ENCODE results near the gene RUNX2. TPM values are rescaled to one million over a fixed set of nuclear protein-coding genes. Genes with fewer than 3 reads are reported as not detected.
"Not testable (repeated sequence)": the region's sequence is repeated elsewhere in the genome, so short reads cannot be mapped to it uniquely, and the experiment has no call there.

The RUNX2 gene
- total and polyA plus RNA-seq, 3 donors from 2014 or later = 2.9 to 6.0 (median 4.3) TPM

DNA sequence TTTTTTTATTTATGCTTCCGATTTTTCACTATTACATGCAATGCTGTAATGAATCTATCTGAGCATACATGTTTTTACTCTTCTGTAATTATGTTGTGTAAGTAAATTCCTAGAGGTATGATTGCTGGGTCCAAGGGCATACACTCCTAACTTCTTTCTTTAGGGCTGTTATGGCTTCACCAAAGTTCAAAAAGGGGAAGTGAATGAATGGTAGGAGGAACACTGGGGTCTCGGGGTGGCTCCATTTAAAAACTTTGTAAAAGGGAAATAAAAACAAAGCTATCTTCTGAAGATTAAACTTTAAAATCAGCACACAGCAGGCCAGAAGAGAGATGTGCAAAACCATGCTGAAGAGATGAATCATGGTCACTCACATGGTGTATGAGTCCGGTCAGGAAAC lies 338.7 kb downstream of the RUNX2 start:
- intact Hi-C loops (cut with DNase I; ENCODE audit: low total_unique reads) = no loop called here
- no peaks in the 10 kb centered on the region for H3K36me3 ChIP-seq (ENCODE audit: low read depth, missing control alignments)
- H3K4me3 ChIP-seq = no peak overlapping the region
- 89 to 94% methylated on average over 3 of the region's 3 CpGs for WGBS, 2 donors
- DNase-seq = no peak
- no peak overlapping the region for H3K27ac ChIP-seq
- no peaks in the 10 kb centered on the region for H3K27me3 ChIP-seq
- no peaks in the 10 kb centered on the region for H3K4me1 ChIP-seq
- no peaks in the 10 kb centered on the region for H3K9me3 ChIP-seq
- TF ChIP-seq, protein P1, sequence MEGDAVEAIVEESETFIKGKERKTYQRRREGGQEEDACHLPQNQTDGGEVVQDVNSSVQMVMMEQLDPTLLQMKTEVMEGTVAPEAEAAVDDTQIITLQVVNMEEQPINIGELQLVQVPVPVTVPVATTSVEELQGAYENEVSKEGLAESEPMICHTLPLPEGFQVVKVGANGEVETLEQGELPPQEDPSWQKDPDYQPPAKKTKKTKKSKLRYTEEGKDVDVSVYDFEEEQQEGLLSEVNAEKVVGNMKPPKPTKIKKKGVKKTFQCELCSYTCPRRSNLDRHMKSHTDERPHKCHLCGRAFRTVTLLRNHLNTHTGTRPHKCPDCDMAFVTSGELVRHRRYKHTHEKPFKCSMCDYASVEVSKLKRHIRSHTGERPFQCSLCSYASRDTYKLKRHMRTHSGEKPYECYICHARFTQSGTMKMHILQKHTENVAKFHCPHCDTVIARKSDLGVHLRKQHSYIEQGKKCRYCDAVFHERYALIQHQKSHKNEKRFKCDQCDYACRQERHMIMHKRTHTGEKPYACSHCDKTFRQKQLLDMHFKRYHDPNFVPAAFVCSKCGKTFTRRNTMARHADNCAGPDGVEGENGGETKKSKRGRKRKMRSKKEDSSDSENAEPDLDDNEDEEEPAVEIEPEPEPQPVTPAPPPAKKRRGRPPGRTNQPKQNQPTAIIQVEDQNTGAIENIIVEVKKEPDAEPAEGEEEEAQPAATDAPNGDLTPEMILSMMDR (IDR thresholded peaks at IDR 0.05) = no peak
- no peak for TF ChIP-seq POLR2A (IDR thresholded peaks at IDR 0.05)

DNA sequence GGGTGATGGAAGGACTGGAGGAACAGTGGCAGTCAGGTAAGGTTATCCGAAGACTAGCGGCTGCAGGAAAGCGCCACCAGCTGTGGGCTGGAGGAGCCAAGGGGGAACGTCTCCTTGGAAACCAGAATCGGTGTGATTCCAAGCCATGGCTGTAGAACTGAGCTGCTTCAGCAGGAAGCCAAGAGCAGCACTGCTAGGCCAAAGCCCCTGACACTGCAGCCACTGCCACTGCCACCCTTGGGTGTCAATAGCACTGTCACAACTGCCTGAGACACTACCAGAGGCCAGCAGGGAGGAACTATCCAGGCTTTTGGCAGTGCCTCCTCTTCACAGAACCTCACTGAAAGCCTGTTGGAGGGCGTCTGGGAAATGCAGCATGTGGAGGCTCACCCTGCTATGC lies 339.2 kb downstream of the RUNX2 start:
- Histone ChIP-seq H3K27ac (no peak overlapping the region), H3K27me3 (no peaks in the 10 kb centered on the region), H3K9me3 (no peaks in the 10 kb centered on the region), H3K4me3 (no peak overlapping the region), H3K36me3 (ENCODE audit: low read depth, missing control alignments) (no peaks in the 10 kb centered on the region), H3K4me1 (no peaks in the 10 kb centered on the region)
- DNase-seq = no peak
- WGBS, 2 donors = 79% methylated on average over 5 to 6 of the region's 6 CpGs
- TF ChIP-seq, protein P1 (IDR thresholded peaks at IDR 0.05) = no peak
- intact Hi-C loops (cut with DNase I; ENCODE audit: low total_unique reads) = no loop called here

DNA sequence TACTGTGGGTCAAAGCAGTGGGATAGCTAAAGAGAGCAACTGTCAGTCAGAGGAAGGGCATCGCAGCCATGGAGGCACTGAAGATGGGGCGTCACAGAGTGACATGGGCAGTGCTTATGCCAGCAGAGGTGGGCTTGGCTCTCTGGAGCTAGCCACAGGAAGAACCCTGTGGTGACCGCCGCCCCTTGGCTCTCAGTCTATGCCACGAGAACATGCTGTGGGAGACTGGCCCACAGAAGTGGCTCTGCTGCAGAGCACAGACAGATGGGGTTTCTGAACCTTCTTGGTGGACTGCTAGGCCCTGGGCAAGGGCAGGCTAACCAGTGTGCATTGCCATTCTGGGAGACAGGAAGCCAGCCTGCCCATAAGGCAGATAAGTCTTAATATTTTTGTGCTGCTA lies 339.6 kb downstream of the RUNX2 start:
- 90 to 92% methylated on average over 5 of the region's 5 CpGs for WGBS, 2 donors
- Histone ChIP-seq H3K4me1 (no peaks in the 10 kb centered on the region), H3K4me3 (no peak overlapping the region), H3K36me3 (ENCODE audit: low read depth, missing control alignments) (no peaks in the 10 kb centered on the region), H3K27ac (no peak overlapping the region), H3K27me3 (no peaks in the 10 kb centered on the region), H3K9me3 (no peaks in the 10 kb centered on the region)
- no peak for TF ChIP-seq POLR2A (IDR thresholded peaks at IDR 0.05)
- TF ChIP-seq, protein P1 (IDR thresholded peaks at IDR 0.05) = no peak
- intact Hi-C loops (cut with DNase I; ENCODE audit: low total_unique reads) = no loop called here
- DNase-seq = no peak

DNA sequence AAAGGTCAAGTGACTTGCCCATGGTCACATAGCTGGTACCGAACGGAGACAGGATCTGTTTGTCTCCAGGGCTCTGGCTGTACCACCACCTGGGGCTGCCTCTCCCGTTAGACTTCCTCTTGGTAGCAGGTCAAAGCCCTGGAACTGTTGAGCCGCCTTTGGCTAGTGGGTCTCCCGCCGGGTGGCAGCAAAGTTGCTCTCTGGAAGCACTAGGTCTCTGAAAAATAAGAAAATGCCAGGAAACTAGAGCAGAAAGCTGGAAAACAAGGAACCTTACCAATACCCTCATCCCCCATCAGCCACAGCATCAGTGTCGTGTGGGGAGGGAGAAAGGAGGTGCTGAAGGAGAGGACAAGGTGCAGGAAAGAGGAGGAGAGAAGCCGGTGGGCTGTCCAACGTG lies 340.6 kb downstream of the RUNX2 start:
- intact Hi-C loops (cut with DNase I; ENCODE audit: low total_unique reads) = no loop called here
- no peak overlapping the region for H3K4me3 ChIP-seq

DNA sequence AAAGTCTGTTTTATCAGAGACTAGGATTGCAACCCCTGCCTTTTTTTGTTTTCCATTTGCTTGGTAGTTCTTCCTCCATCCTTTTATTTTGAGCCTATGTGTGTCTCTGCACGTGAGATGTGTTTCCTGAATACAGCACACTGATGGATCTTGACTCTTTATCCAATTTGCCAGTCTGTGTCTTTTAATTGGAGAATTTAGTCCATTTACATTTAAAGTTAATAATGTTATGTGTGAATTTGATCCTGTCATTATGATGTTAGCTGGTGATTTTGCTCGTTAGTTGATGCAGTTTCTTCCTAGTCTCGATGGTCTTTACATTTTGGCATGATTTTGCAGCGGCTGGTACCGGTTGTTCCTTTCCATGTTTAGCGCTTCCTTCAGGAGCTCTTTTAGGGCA lies 345.0 kb downstream of the RUNX2 start:
- H3K9me3 ChIP-seq; H3K27ac ChIP-seq; DNase-seq; H3K4me1 ChIP-seq; H3K36me3 ChIP-seq (ENCODE audit: low read depth, missing control alignments); H3K4me3 ChIP-seq; intact Hi-C loops (cut with DNase I; ENCODE audit: low total_unique reads); H3K27me3 ChIP-seq: not testable (repeated sequence)
- WGBS, 2 donors = 94 to 100% methylated on average over 4 to 6 of the region's 6 CpGs

More for the DNA sequence above, 340.6 kb downstream of the RUNX2 start:
- TF ChIP-seq, protein P1 (IDR thresholded peaks at IDR 0.05) = no peak
- no peak for TF ChIP-seq POLR2A (IDR thresholded peaks at IDR 0.05)
- WGBS, 2 donors = 92 to 95% methylated on average over 9 of the region's 9 CpGs
- Histone ChIP-seq H3K27ac (no peak overlapping the region), H3K36me3 (ENCODE audit: low read depth, missing control alignments) (no peaks in the 10 kb centered on the region), H3K4me1 (no peaks in the 10 kb centered on the region), H3K9me3 (no peaks in the 10 kb centered on the region), H3K27me3 (no peaks in the 10 kb centered on the region)
- no peak for DNase-seq

DNA sequence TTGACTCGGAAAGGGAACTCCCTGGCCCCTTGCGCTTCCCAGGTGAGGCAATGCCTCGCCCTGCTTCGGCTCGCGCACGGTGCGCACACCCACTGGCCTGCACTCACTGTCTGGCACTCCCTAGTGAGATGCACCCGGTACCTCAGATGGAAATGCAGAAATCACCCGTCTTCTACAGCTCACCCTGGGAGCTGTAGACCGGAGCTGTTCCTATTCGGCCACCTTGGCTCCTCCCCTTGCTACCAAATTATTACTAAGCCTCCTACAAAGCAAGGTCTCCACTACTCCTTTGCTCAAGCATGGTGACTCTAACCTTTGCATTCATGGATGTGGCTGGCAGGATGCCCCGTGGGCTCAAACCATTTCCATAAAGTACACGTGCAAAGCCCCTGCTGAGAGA lies 347.0 kb downstream of the RUNX2 start:
- H3K4me1 ChIP-seq; H3K4me3 ChIP-seq; intact Hi-C loops (cut with DNase I; ENCODE audit: low total_unique reads); DNase-seq; H3K27me3 ChIP-seq; H3K36me3 ChIP-seq (ENCODE audit: low read depth, missing control alignments); H3K9me3 ChIP-seq; H3K27ac ChIP-seq: not testable (repeated sequence)
- 75 to 83% methylated on average over 14 of the region's 14 CpGs for WGBS, 2 donors

All from testis (tissue), 3 donors.